ENCODE data around the gene EHF. TPM values are rescaled to one million over a fixed set of nuclear protein-coding genes. Genes with fewer than 3 reads are reported as not detected.

EHF gene
- total RNA-seq, 1 donor from 2014 or later: not detected

DNA sequence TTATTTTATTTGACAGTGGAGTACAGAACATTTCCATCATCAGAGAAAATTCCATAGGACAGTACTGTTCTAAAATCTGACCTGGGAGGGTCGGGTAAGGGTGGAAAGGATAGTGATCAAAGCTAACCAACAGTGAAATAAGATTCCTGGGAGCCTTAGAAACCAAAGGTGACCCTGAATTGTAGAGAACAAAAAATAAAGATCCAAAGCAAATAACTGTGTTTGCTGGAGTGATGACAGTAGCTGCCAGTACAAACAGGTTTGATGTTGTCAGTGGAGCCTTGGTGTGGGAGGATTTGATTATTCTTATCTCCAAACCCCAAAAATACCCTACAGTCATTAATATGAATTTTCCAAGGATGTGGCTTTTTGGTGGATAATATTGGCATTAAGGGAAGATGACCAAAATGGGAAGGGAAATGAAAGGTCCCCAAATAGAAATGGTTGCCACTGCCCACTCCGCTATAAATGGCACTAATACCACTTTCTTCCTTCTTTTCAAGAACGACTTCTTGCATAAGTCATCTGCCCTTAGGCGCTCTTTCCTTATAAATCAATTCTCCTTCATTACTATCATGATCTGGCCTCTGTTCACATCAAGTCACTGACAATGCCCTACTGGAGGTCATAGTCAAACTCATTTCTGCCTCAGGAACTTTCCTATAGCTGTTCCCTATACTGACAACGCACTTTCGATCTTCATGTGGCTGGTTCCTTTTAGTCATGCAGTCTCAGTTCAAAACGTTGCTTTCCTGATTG, 44.4 kb downstream of the EHF start:
- Mint-ChIP-seq H3K4me3 (ENCODE audit: unreplicated experiment) (no peak overlapping the region), H3K9me3 (ENCODE audit: unreplicated experiment) (no peaks in the 10 kb centered on the region), H3K27ac (ENCODE audit: unreplicated experiment) (no peak overlapping the region), H3K27me3 (ENCODE audit: unreplicated experiment) (peaks cover 60% of the 10 kb centered on the region), H3K36me3 (ENCODE audit: unreplicated experiment) (no peaks in the 10 kb centered on the region), H3K4me1 (ENCODE audit: unreplicated experiment) (no peaks in the 10 kb centered on the region)
- DNase-seq (ENCODE audit: extremely low spot score, unreplicated experiment): no peak
- TF ChIP-seq CTCF (IDR thresholded peaks at IDR 0.05): no peak

- H3K4me1 Mint-ChIP-seq (ENCODE audit: unreplicated experiment): no peaks in the 10 kb centered on the region
- H3K9me3 Mint-ChIP-seq (ENCODE audit: unreplicated experiment): no peaks in the 10 kb centered on the region
- DNase-seq (ENCODE audit: extremely low spot score, unreplicated experiment): no peak
- peaks cover 54% of the 10 kb centered on the region for H3K27me3 Mint-ChIP-seq (ENCODE audit: unreplicated experiment)
- H3K27ac Mint-ChIP-seq (ENCODE audit: unreplicated experiment): no peak overlapping the region
- no peaks in the 10 kb centered on the region for H3K36me3 Mint-ChIP-seq (ENCODE audit: unreplicated experiment)
- no peak overlapping the region for H3K4me3 Mint-ChIP-seq (ENCODE audit: unreplicated experiment)
- no peak for TF ChIP-seq CTCF (IDR thresholded peaks at IDR 0.05)
Measured at GRCh38 chr11:34667810-34668582, 47.1 kb downstream of the EHF start.

DNA sequence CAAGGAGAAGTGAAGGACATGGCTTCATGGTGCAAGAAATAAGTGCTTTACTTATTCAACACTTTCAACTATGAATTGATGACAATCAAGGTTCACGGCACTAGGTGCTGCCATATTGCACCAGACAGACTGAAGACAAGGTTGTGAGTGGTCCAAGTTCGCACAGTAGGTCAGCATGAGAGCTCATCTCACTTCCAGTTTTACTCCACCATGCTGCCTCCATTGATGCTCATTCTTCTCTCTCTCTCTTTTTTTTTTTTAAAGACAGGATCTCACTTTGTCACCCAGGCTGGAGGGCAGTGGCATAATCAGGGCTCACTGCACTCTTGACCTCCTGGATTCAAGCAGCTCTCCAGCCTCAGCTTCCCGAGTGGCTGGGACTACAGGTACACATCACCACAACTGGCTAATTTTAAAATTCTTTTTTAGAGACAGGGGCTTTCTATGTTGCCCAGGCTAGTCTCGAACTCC, 47.7 kb downstream of the EHF start:
- H3K27ac Mint-ChIP-seq (ENCODE audit: unreplicated experiment): no peak overlapping the region
- TF ChIP-seq CTCF (IDR thresholded peaks at IDR 0.05): no peak
- H3K27me3 Mint-ChIP-seq (ENCODE audit: unreplicated experiment): peaks cover 51% of the 10 kb centered on the region

GRCh38 chr11:34669458-34669857, 48.6 kb downstream of the EHF start:
- Mint-ChIP-seq H3K27me3 (ENCODE audit: unreplicated experiment) (peaks cover 51% of the 10 kb centered on the region), H3K27ac (ENCODE audit: unreplicated experiment) (no peak overlapping the region), H3K9me3 (ENCODE audit: unreplicated experiment) (no peaks in the 10 kb centered on the region), H3K4me1 (ENCODE audit: unreplicated experiment) (no peaks in the 10 kb centered on the region), H3K36me3 (ENCODE audit: unreplicated experiment) (no peaks in the 10 kb centered on the region), H3K4me3 (ENCODE audit: unreplicated experiment) (no peak overlapping the region)
- DNase-seq (ENCODE audit: extremely low spot score, unreplicated experiment): no peak
- TF ChIP-seq CTCF (IDR thresholded peaks at IDR 0.05): no peak

More for the DNA sequence above, 47.7 kb downstream of the EHF start:
- Mint-ChIP-seq H3K9me3 (ENCODE audit: unreplicated experiment) (no peaks in the 10 kb centered on the region), H3K4me3 (ENCODE audit: unreplicated experiment) (no peak overlapping the region), H3K36me3 (ENCODE audit: unreplicated experiment) (no peaks in the 10 kb centered on the region), H3K4me1 (ENCODE audit: unreplicated experiment) (no peaks in the 10 kb centered on the region)
- DNase-seq (ENCODE audit: extremely low spot score, unreplicated experiment): no peak

GRCh38 chr11:34671117-34671516, 50.2 kb downstream of the EHF start:
- H3K9me3 Mint-ChIP-seq (ENCODE audit: unreplicated experiment): no peaks in the 10 kb centered on the region
- no peak overlapping the region for H3K4me3 Mint-ChIP-seq (ENCODE audit: unreplicated experiment)
- no peak for TF ChIP-seq CTCF (IDR thresholded peaks at IDR 0.05)
- H3K36me3 Mint-ChIP-seq (ENCODE audit: unreplicated experiment): no peaks in the 10 kb centered on the region
- DNase-seq (ENCODE audit: extremely low spot score, unreplicated experiment): no peak
- H3K27ac Mint-ChIP-seq (ENCODE audit: unreplicated experiment): no peak overlapping the region
- peaks cover 63% of the 10 kb centered on the region for H3K27me3 Mint-ChIP-seq (ENCODE audit: unreplicated experiment)
- no peaks in the 10 kb centered on the region for H3K4me1 Mint-ChIP-seq (ENCODE audit: unreplicated experiment)
